Mammary epithelial cell (primary cell): ENCODE measurements around the gene PDE4A.

Experiments used
- CTCF ChIP-seq, 2 donors: IDR thresholded peaks in 1 of 2; conservative IDR thresholded peaks in 1 of 2; 2 replicates each; pipeline ENCODE4 v1.5.1; 2011 to 2012; ENCODE audit warnings: inconsistent platforms in 2 of 2, low read length in 2 of 2, mild to moderate bottlenecking in 2 of 2, control low read depth in 1 of 2, low read depth in 1 of 2; ENCODE audit not compliant: insufficient read depth in 1 of 2; ENCODE audit errors: extremely low read depth in 1 of 2
- EZH2 ChIP-seq: IDR thresholded peaks from 2 replicates; pipeline ENCODE4 v1.6.1; 2012; ENCODE audit warnings: low read length, inconsistent platforms, borderline replicate concordance

DNA sequence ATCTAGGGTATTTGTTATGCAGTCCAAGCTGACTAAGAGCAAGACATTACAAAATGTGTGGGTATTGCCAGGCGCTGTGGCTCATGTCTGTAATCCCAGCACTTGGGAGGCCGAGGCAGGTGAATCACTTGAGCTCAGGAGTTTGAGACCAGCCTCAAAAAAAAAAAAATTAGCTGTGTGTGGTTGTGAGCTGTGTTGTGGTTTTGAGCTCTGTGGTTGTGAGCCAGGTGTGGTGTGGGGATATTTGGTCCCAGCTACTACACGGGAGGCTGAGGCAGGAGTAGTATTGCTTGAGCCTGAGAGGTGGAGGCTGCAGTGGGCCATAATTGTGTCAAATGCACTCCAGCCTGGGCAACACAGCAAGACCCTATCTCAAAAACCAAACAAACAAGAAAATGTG lies 88.4 kb downstream of the PDE4A start:
- no peak for TF ChIP-seq CTCF (conservative IDR thresholded peaks at IDR 0.05 in 1 of 2, IDR thresholded peaks at IDR 0.05 in 1 of 2; ENCODE audit: extremely low read depth in 1 of 2, insufficient read depth in 1 of 2, low read depth in 1 of 2, low read length in 2 of 2)
- TF ChIP-seq EZH2 = no peak
